GM18511 (cell line): ENCODE measurements around the gene FITM2.

Source experiments
- ATAC-seq: cut with Tn5 transposase; IDR thresholded peaks from one replicate; pipeline ENCODE4 v1.9.1; 2021; ENCODE audit warnings: mild to moderate bottlenecking, moderate library complexity; ENCODE audit not compliant: unreplicated experiment

FITM2 gene

DNA sequence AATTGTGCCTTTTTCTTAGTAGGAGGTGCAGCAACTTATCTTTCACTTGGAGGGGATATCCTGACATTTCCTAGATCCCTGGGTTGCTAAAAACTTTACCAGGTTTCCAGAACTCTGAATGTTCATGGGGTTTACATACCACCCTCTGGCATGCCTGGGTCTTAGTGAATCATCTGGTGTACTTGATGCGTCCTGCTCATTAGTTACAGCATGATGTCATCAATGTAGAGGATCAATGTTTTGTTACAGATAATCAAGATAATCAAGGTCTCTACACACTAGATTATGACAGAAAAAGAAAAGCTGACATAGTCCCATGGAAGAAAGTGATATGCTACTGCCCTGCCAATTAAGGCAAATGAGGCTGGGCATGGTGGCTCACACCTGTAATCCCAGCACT lies 27.0 kb downstream of the FITM2 start:
- no peak for ATAC-seq

DNA sequence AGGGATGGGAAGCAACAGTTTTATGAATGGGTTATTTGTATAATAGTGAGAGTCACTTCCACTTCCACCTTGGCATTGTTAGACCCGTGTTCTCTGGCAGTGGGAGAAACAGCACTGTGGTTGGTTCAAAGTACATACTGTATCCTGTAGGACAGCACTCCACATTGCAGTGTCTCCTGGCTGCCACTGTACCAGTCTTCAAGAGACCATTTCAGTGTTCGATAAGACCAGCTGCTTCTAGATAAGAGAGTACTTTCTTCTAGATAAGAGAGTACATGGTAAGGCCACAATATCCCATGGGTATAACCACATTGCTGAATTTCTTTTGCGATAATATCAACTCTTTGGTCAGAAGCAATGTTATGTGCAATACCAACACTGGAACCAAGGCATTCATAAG lies 28.8 kb downstream of the FITM2 start:
- no peak for ATAC-seq

- no peak for ATAC-seq
These were observed 30.6 kb downstream of the FITM2 start for GRCh38 chr20:44280387-44280786.

GRCh38 chr20:44279228-44279627 lies 31.8 kb downstream of the FITM2 start:
- ATAC-seq, result no peak

DNA sequence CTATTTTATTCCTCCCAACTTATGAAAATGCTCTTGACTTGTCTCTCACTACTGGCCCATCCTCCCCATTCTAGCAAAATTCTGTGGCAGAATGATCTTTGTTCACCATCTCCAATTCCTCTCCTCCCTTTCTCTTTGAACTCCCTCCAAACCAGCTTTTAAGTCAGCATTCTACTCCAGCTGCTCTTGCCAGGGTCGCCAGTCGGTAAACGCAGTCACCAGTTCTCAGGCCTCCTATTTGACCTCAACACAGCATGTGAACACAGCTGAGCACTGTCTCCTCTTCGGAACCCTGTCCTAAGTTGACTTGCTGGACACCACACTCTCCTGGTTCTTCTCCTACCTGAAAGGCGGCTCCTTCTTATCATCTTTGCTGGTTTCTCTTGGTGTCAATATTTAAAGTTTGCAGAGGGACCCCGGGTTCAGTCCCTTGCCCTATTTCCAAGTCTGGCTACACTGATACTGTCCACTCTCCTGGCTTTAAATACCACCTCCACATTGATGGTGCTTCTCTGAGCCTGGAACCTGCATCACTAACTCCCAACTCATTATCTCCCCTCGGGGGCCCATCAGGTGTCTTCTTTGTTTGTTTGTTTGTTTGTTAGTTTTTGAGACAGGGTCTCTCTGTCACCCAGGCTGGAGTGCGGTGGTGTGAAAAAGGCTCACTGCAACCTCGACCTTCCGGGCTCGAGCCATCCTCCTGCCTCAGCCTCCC lies 36.5 kb downstream of the FITM2 start:
- no peak for ATAC-seq

GRCh38 chr20:44273231-44274215 lies 37.5 kb downstream of the FITM2 start:
- ATAC-seq, result no peak

DNA sequence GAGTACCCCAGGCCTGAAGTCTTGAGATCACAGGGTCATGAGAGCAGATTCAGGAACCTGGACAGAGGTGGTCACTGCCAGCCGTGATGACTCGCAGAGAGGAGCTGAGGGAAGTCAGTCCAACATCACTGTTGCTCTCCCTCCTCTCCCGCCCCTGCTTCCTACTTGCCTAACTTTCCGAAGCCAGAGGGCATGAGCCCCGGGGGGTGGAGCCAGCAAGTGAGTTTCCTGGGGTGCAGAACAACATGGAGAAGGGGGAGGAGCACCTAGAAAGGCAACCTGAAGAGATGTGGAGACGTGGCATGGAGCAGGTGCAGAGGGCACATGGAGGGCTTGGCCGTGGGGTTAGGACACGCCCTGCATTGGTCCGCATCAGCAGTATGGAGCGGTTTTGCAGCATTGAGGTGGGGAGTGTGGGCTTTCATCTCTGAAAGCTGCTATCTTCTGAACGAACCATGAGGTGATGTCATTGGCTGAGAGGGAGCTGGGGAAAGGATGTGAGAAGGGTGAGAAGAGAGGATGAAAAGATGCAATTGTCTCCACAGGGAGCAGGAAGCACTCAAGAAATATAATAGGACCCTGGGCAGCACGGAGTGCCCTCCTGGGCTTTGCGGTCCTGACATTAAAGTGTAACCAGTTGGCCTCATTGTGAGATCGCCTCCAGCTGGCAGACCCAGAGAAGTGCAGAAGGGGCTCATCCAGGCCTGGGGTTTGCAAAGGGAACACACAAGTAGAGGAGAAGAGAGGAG lies 38.9 kb downstream of the FITM2 start:
- no peak for ATAC-seq

- ATAC-seq, result no peak
These were observed 42.2 kb downstream of the FITM2 start for GRCh38 chr20:44268802-44269201.

- ATAC-seq, result no peak
These were observed 46.7 kb downstream of the FITM2 start for GRCh38 chr20:44264287-44264686.

GRCh38 chr20:44258226-44258890 lies 52.6 kb downstream of the FITM2 start:
- ATAC-seq, result no peak

- no peak for ATAC-seq
These were observed 54.0 kb downstream of the FITM2 start for GRCh38 chr20:44256961-44257360.

DNA sequence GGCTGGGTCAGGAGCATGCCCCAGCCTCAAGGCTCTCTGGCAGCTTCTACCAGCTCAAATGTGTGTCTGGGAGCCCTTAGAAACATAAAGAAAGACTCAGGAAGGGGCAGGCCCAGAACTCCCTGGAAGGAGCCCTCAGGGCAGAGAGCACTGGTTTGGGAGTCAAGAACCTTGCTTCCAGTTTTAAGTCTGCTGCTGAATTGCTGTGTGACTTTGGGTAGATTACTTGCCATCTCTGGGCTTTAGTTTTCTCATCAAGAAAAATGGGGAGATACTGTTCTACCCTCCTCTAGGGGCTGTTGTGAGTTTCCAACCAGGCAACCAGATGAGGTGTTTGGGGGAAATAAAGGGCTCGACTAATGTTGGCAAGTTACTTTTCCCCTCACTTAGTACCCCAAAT lies 55.1 kb downstream of the FITM2 start:
- no peak for ATAC-seq

DNA sequence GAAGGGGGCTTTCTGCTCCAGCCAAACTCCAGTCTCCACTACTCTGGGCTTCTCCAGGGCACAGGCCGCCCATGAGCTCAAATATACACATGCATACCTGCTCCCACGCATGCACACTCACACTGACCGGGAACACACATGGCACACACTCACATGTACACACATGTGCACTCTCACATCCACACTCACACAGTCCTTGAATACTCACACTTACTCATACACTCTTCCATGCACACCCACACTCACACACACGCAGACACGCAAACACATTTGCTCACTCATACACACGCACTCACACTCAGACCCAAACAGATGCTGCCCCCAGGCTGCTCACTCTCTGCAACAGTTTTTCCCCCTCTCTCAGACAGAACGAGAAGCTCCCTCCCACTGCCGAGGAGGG lies 56.9 kb downstream of the FITM2 start:
- ATAC-seq, result no peak

DNA sequence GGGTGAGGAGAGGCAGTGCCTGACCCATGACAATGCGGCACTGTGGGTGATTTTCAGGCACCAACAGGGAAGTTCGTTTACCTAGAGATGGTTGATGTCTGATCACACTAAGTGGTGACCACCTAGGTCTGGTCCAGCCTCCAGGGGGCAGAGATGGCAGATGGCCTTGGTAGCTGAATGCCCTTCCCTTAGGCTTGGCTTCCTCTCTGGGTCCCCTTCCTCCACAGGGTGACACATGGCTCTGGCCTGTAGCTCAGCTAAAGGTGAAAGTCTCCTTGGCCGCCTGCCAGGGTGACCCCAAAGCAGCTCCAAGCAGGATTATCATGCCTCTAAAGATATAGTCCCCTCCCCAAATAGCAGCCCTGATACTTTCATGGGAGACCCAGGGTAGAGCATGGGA lies 57.5 kb downstream of the FITM2 start:
- no peak for ATAC-seq
